ENCODE data around the gene LAMA1. TPM values are rescaled to one million over a fixed set of nuclear protein-coding genes. Genes with fewer than 3 reads are reported as not detected.

Gene LAMA1
- total RNA-seq, 1 experiment from 2014 or later, result 129 TPM

GRCh38 chr18:6961331-6961730 is 156.3 kb downstream of the LAMA1 start:
- POLR2A ChIA-PET, result no interaction called here

GRCh38 chr18:6960656-6961055 is 156.9 kb downstream of the LAMA1 start:
- ChIA-PET POLR2A (no interaction called here), CTCF (no interaction called here)
- Histone ChIP-seq H3K4me1 (peaks cover 12% of the 10 kb centered on the region; the same call in 1 of the 2 replicates), H3K36me3 (ENCODE audit: control insufficient read depth, insufficient read depth, low read length) (peaks cover 8% of the 10 kb centered on the region), H3K27me3 (replicated peaks; ENCODE audit: control insufficient read depth, insufficient read depth, low read length) (no peaks in the 10 kb centered on the region), H3K9me3 (no peaks in the 10 kb centered on the region), H3K4me3 (ENCODE audit: low read depth, low read length) (no peak overlapping the region)
- Mint-ChIP-seq H3K4me1 (ENCODE audit: low read depth, unreplicated experiment) (no peaks in the 10 kb centered on the region), H3K27ac (ENCODE audit: unreplicated experiment) (no peak overlapping the region), H3K36me3 (ENCODE audit: insufficient read depth, unreplicated experiment) (peaks cover 54% of the 10 kb centered on the region), H3K9me3 (ENCODE audit: unreplicated experiment) (no peaks in the 10 kb centered on the region), H3K27me3 (ENCODE audit: insufficient read depth, unreplicated experiment) (no peaks in the 10 kb centered on the region), H3K4me3 (ENCODE audit: unreplicated experiment) (no peak overlapping the region)
- no TSS peak for BruUV-seq (replicated peaks)
- no peak for TF ChIP-seq CTCF (IDR thresholded peaks at IDR 0.05; ENCODE audit: insufficient read depth in 1 of 2, low read depth in 1 of 2, low read length in 1 of 2, severe bottlenecking in 1 of 2, unreplicated experiment in 1 of 2)
- DNase-seq, result no peak
- intact Hi-C loops (cut with micrococcal nuclease; ENCODE audit: unreplicated experiment), result no loop called here

More at GRCh38 chr18:6961331-6961730, 156.3 kb downstream of the LAMA1 start:
- Mint-ChIP-seq H3K4me3 (ENCODE audit: unreplicated experiment) (no peak overlapping the region), H3K4me1 (ENCODE audit: low read depth, unreplicated experiment) (no peaks in the 10 kb centered on the region), H3K9me3 (ENCODE audit: unreplicated experiment) (no peaks in the 10 kb centered on the region), H3K27me3 (ENCODE audit: insufficient read depth, unreplicated experiment) (no peaks in the 10 kb centered on the region), H3K27ac (ENCODE audit: unreplicated experiment) (no peak overlapping the region), H3K36me3 (ENCODE audit: insufficient read depth, unreplicated experiment) (peaks cover 52% of the 10 kb centered on the region)
- BruUV-seq (replicated peaks), result no TSS peak
- no peak for DNase-seq
- Histone ChIP-seq H3K4me1 (peaks cover 12% of the 10 kb centered on the region; the same call in 1 of the 2 replicates), H3K4me3 (ENCODE audit: low read depth, low read length) (no peak overlapping the region), H3K9me3 (no peaks in the 10 kb centered on the region), H3K27me3 (replicated peaks; ENCODE audit: control insufficient read depth, insufficient read depth, low read length) (no peaks in the 10 kb centered on the region), H3K36me3 (ENCODE audit: control insufficient read depth, insufficient read depth, low read length) (peaks cover 8% of the 10 kb centered on the region)
- CTCF ChIA-PET, result no interaction called here
- TF ChIP-seq CTCF (IDR thresholded peaks at IDR 0.05; ENCODE audit: insufficient read depth in 1 of 2, low read depth in 1 of 2, low read length in 1 of 2, severe bottlenecking in 1 of 2, unreplicated experiment in 1 of 2), result no peak
- intact Hi-C loops (cut with micrococcal nuclease; ENCODE audit: unreplicated experiment), result no loop called here

- H3K27me3 ChIP-seq (replicated peaks; ENCODE audit: control insufficient read depth, insufficient read depth, low read length), result no peaks in the 10 kb centered on the region
- H3K4me3 ChIP-seq (ENCODE audit: low read depth, low read length), result no peak overlapping the region
- DNase-seq, result no peak
- POLR2A ChIA-PET, result no interaction called here
- H3K27ac Mint-ChIP-seq (ENCODE audit: unreplicated experiment), result no peak overlapping the region
- peaks cover 8% of the 10 kb centered on the region for H3K36me3 ChIP-seq (ENCODE audit: control insufficient read depth, insufficient read depth, low read length)
- H3K4me1 ChIP-seq, result peaks cover 12% of the 10 kb centered on the region; the same call in 1 of the 2 replicates
- H3K27me3 Mint-ChIP-seq (ENCODE audit: insufficient read depth, unreplicated experiment), result no peaks in the 10 kb centered on the region
- H3K9me3 ChIP-seq, result no peaks in the 10 kb centered on the region
- BruUV-seq (replicated peaks), result no TSS peak
- CTCF ChIA-PET, result no interaction called here
- TF ChIP-seq CTCF (IDR thresholded peaks at IDR 0.05; ENCODE audit: insufficient read depth in 1 of 2, low read depth in 1 of 2, low read length in 1 of 2, severe bottlenecking in 1 of 2, unreplicated experiment in 1 of 2), result no peak
- H3K4me3 Mint-ChIP-seq (ENCODE audit: unreplicated experiment), result no peak overlapping the region
- intact Hi-C loops (cut with micrococcal nuclease; ENCODE audit: unreplicated experiment), result no loop called here
- peaks cover 53% of the 10 kb centered on the region for H3K36me3 Mint-ChIP-seq (ENCODE audit: insufficient read depth, unreplicated experiment)
- H3K4me1 Mint-ChIP-seq (ENCODE audit: low read depth, unreplicated experiment), result no peaks in the 10 kb centered on the region
- H3K9me3 Mint-ChIP-seq (ENCODE audit: unreplicated experiment), result no peaks in the 10 kb centered on the region
Measured at GRCh38 chr18:6960124-6960523, 157.5 kb downstream of the LAMA1 start.

Data from Caco-2 (cell line).